Stimulated activated CD4-positive, alpha-beta T cell treated with anti-CD3 and anti-CD28 coated beads, TNF-alpha, amount 100 ng/mL, for 24 hours (primary cell): Measurements from ENCODE around the gene NME4.
"Not testable (repeated sequence)": the region's sequence is repeated elsewhere in the genome, so short reads cannot be mapped to it uniquely, and the experiment has no call there.

Source experiments
- DNase-seq, 3 experiments: peaks; one replicate each; pipeline ENCODE4 v3.0.0-alpha.2; 2020; ENCODE audit warnings: low read depth in 3 of 3

NME4 gene

DNA sequence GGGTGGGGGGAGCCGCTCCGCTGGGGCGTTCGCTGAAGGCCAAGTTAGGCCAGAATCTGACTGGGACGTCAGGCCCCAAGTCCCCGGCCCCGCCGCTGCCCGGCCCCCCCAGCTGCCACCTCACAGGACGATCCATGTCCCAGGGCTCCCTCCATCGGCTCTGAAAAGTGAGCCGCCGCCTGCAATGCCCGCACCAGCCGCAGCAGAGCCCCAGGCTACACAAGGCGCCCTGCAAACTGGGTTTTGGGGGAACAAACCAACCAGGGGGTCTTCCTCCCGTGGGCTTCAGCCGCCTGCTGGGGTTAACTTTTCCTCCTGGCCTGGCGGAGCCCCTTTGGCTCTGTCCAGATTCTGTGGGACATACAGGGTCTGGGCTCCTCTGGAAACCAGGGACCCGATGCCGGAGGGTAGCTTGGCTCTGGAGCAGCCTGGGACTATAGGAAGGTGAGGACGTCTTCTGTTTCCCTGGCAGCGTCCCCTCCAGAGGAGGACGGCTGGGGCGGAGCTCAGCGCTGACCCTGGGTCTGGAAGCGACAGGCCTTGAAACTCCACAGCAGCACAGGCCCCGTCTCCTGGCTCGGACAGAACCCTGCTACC lies 835 bp downstream of the NME4 start:
- DNase-seq = no peak

DNA sequence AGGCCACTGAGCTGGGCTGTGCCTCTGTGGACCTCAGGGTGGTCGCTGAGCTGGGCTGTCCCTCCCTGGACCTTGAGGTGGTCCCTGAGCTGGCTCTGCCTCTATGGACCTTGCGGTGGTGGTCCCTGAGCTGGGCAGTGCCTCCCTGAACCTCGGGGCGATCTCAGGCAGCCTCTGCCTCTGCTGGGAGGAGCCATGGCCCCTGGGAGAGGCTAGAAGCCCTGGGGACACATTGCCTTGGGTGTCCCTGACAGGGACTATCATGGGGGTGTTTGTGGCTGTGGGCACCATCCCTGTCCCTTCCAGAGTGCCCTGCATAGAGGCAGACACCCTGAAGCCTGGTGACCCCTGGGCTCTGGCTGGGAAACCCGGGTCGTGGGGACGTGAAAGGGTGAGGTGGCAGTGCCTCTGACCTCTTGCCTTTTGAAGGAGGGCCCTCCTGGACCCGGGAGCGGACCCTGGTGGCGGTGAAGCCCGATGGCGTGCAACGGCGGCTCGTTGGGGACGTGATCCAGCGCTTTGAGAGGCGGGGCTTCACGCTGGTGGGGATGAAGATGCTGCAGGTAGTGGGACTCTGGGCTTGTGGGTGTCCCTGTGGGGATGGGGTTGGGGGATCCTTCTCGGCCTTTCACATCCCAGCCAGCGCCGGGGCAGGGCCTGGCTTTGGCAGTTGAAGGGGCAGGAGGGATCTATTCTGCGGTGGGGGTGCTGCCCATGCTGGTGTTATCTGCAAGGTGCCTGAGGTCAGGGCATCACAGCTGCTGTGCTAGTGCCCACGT lies 1.8 kb downstream of the NME4 start:
- DNase-seq = no peak

DNA sequence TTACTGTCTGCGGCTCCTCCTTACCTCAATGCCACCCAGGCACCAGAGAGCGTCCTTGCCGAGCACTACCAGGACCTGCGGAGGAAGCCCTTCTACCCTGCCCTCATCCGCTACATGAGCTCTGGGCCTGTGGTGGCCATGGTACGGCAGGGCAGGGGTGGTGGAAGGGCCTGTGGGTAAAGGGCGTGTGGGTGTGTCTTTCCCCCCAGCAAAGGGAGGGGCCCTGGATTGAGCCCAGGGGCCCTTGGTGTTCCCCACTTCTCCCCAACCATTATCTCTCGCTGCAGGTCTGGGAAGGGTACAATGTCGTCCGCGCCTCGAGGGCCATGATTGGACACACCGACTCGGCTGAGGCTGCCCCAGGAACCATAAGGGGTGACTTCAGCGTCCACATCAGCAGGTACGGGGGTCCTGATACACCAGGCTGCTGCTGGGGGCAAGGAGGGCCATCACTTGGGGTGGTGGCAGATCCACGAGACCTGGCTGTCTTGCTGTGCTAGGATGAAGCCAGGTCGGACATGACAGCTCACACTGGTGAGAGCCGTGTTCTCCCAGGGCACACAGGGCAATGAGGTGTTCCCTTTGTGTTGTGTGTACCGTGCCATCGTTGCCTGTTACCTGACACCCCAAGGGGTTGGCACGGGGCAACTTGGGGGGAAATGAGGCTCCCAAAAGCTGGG lies 2.5 kb downstream of the NME4 start:
- DNase-seq = no peak

DNA sequence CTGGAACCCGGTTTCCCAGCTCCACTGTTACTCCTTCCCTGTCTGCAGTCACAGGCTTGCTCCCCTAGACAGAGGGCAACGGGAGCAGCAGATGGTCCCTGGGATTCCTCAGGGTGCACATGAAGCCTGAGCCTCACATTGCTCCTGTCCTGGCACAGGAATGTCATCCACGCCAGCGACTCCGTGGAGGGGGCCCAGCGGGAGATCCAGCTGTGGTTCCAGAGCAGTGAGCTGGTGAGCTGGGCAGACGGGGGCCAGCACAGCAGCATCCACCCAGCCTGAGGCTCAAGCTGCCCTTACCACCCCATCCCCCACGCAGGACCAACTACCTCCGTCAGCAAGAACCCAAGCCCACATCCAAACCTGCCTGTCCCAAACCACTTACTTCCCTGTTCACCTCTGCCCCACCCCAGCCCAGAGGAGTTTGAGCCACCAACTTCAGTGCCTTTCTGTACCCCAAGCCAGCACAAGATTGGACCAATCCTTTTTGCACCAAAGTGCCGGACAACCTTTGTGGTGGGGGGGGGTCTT lies 3.1 kb downstream of the NME4 start:
- no peak for DNase-seq

DNA sequence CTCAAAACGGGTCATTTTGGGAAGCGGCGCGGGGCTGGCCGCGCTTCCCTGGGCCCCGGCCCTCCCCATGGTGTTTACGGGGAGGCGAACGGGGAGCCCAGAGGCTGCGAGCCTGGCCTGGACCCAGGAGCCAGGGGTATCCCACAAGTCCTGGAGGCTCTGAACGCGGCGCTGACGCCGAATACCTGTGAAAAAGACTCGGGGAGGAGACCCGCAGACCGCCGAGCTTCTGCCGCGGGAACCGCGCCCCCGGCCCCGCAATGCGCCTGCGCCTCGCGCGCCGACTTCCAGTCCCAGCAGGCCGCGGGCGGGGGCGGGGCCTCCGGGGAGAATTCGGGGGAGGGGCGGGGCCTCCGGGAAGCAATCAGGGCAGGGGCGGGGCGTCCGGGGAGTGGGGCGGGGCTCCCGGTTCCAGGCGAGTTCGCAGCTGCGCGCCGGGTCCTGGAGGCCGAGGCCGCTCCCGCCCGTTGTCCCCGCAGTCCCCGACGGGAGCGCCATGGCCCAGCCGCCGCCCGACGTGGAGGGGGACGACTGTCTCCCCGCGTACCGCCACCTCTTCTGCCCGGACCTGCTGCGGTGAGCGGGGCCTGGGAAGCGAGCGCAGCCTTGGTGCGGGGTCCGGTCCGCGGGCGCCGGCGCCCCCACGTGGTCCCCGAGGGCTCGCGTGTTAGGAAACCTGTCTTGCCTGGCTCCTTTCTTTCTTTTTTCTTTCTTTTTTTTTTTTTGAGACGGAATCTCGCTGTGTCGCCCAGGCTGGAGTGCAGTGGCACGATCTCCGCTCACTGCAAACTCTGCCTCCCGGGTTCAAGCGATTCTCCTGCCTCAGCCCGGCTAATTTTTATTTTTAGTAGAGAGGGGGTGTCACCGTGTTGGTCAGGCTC lies 4.7 kb downstream of the NME4 start, which contains the start of gene DECR2:
TSS of gene DECR2 (plus strand) at position 418 of the 881 bp plus-strand sequence. CDS start at position 497, 79 bp downstream.
- DNase-seq = peak; percentile 98 to 99 (median 98)

DNA sequence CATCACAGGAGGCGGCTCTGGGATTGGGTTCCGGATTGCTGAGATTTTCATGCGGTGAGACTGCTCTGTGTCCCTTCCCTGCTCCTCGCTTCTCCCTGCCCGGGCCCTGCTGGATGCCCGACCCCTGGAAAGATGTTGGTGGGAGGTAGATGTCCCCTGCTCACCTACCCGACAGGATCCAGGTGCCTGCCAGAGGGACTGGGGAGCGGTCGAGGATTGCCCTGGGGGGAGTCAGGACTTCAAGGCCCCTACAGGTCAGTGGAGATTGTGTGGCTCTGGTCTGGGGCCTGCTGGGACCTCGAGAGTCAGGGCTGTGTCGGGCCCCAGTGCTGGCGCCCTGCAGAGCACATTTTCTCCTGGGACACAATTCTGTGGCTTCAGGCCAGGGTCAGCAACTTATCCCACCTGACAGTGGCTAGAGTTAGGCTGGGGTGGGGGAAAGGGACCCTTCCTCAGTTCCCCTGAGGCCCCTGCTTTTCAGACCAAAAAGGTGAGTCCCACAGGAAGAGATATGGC lies 8.0 kb downstream of the NME4 start:
- DNase-seq = no peak

DNA sequence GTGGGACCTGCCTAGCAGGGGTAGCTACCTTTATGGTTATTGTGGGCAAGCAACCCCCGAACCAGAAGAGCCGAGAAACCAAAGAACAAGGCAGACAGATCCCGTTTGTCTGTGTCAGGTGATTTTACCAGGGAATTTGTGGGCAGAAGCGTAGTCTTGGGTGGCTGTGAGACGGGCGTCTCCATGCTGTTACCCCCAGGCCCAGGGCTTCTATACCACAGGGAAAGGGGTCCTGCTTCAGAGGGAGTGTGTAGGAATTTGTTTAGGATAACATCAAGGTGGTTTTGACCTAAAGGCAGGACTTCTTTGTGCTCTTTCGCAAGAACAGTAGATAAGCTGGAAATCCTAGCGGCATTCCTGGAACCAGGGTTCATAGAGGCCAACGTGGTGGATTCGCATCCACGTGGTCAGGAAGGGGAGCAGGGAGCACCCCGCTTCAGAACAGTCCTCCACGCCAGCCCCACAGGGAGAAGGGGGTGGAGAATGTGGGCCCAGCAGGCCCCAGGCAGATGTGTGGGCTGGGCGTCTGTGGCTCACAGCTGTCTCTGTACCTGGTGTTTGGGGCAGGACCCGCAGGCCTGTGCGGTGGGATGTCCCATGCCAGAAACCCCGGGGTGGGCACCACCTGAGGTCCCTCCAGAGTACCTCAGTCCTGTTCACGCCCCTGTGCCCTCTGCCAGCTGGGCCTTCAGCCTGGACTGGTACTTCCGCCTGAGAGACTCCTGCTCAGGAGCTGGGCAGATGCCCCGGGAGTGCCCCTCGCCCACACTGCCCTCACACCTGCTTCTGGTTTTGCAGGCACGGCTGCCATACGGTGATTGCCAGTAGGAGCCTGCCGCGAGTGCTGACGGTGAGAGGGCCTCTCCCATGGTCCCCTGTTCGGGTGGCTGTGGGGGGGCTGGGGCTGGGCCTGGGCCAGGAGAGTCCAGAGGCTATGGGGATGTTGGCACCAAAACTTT lies 8.8 kb downstream of the NME4 start:
- no peak for DNase-seq

DNA sequence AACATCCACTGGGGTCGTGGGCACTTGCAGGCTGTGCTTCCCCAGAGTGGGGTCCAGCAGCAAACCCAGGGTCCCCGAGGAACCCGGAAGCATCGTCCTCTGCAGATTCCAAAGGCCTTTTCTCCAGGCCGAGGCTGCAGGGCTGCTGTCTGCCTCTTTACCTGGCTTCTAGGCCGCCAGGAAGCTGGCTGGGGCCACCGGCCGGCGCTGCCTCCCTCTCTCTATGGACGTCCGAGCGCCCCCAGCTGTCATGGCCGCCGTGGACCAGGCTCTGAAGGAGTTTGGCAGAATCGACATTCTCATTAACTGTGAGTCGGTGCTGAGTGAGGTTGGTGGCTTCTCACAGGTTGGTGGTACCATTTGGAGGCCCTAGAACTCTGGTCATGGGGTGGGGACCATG lies 10.3 kb downstream of the NME4 start:
- no peak for DNase-seq

DNA sequence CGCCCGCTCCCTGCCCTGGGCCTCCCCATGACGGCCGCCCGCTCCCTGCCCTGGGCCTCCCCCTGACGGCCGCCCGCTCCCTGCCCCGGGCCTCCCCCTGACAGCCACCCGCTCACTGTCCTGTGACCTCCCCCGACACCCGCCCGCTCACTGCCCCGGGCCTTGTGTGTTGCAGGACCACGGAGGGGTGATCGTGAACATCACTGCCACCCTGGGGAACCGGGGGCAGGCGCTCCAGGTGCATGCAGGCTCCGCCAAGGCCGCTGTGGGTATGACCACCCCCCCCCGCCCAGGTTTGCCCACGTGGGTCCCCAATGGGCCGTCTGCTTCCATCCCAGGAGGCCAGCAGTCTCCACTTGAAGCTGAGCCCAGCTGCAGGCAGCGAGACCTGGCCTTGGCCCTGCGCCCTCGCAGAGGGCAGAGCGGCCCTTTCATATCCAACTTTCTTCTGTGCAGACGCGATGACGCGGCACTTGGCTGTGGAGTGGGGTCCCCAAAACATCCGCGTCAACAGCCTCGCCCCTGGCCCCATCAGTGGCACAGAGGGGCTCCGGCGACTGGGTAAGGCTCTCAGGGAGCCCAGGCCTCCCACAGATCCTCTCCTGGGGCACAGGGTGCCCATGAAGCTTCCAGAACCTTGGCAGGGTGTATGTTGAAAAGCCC lies 13.6 kb downstream of the NME4 start:
- DNase-seq = no peak

DNA sequence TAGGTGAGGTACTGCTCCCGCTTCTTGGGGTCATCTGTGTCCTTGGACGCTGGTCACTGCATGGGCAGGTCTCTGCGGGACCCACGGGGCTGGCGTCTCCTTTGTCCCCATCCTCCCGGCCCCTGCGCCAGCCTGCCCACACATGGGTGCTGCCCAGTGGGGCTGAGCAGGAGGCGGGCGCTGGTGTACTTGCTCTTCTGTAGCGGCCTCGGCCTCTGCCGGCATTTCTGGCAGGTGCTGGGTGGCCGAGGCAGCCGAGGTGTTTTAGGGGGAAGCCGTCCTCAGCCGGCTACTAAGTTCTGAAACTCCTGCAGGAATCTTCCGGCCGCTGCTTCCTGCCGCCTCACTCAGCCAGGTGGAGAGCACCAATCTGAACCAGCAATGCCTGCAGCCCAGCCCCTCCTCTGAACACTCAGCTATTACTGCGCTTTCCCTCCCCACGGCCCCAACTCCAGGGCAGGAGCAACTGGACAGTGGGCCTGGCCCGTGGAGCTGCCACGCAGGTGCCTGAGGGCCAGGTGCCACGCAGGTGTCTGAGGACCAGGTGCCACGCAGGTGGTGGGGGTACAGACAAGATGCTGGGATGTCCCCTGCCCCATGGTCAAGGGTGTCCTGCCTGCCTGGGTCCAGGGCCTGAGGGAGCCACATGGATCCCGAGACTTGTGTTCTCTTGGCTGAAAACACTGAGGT lies 14.7 kb downstream of the NME4 start:
- no peak for DNase-seq

DNA sequence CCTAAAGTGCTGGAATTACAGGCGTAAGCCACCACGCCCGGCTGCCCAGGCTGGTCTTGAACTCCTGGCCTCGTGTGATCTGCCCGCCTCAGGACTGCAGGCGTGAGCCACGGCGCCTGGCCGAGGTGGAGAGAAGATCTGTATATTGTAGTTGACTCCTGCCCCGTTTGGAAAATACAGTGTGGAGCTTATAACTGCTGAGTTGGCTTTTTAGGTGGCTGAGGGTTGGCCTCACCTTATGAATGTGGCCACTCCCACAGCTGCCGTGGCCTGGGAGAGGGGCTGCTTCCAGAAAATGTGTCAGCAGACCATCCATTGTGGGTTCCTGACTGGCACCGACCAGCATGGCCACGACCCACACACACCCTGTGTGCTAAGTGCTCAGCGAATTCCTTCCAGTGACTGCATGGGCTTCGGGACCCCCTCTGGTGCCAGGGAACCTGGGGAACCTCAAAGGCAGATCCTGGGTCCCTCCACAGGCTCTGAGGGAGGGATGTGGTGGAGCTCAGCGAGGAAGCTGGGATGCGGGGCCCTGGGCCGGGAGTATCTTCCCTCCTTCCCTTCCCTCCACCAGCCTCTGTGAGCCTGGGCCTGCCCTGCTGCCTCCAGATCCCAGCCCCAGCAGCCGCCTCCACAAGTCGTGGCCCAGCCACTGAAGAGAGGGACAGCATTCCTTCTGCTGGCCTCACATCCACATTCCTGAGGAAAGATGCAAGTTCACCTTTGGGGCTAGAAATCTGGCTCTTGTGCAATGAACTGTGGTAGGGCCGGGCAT lies 17.6 kb downstream of the NME4 start:
- DNase-seq = no peak

DNA sequence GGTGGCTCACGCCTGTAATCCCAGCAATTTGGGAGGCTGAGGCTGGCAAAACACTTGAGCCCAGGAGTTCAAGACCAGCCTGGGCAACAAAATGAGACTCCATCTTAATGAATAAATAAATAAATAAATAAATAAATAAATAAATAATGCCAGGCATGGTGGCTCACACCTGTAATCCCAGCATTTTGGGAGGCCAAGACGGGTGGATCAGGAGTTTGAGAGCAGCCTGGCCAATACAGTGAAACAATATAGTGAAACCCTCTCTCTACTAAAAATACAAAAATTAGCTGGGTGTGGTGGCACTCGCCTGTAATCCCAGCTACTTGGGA lies 18.1 kb downstream of the NME4 start:
- not testable (repeated sequence) for DNase-seq

DNA sequence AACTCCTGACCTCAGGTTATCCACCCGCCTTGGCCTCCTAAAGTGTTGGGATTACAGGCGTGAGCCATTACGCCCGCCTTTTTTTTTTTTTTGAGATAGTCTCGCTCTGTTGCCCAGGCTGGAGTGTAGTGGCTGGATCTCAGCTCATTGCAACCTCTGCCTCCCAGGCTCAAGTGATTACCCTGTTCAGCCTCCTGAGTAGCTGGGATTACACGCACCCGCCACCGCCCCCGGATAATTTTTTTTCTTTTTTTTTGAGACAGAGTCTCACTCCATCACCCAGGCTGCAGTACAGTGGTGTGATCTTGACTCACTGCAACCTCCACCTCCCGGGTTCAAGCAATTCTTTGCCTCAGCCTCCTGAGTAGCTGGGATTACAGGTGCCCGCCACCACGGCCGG lies 25.2 kb downstream of the NME4 start:
- not testable (repeated sequence) for DNase-seq

DNA sequence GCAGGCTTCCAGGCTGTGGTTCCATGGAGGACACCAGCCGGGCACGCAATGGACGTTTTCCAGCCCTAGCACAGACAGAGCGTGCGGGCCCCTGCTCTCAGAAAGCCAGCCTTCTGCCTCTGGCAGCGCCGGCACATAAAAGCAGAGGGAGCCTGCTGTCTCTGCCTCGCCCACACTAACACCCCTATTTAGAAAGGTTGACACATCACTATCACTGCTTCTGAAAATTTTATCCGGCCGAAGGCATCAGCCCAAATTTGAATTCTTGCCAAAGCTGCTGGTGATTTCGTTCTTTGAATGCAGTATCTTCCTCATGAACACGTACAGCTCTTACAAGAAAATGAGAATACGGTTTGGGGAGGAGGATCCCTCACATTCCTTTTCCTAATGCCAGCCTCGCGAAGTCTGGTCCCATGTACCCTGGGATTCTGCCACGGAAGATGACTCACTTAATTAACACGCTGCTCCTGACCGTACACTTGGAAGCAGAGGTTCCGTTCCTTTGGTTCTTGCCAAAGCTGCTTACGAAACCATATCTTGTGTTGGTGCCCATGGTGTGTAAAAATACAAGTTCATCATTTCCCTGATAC lies 27.1 kb downstream of the NME4 start:
- no peak for DNase-seq

DNA sequence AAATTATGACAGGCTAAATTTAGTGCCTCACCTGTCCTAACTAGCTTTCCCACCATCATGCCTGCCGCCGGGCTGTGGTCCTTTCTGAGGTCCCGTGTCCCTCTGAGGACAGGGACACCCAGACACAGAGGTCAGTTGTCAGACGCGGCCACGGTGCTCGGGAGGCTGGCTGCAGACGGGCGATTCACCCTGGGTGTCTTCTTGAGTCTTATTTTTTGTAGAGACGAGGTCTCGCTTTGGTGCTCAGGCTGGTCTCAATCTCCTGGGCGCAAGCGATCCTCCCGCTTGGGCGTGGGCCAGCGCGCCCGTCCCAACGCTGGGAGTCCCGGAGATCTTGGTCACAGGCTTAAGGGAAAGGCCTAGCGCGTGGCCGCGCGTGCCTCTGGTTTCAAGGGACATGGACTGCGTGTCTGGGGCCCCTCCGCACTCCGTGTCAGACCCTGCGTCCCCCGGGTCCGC lies 27.7 kb downstream of the NME4 start:
- DNase-seq = no peak

DNA sequence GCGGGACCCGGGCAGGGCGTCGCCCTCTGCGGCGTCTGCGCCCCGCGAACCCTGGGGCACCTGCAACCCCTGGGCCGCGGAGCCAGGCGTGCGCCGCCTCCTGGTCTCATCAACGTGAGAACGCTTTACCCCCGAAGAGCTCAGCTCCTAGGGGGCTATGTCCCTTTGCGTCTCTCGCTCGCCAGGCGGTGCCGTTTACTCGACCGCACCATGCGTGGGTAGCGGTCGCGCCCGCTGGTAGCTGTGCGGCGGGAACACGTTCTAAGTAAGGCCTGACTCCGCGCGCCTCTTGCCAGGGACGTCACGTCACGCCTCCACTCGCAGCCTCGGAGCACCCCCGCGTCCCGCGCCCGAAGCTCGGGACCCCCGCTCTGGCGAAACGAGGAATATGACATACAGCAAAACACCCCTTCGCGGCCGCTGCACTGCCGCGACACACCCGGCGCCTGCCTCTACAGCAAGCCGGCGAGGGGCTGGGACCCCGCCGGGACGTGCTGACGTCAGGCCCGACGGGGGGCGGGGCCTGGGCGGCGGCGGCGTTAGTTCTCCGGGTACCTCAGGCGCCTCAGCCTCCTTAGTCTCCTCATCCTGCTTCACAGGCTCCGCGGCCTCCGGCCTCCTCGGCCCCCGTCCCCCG lies 28.2 kb downstream of the NME4 start, which contains the start of gene RAB11FIP3:
TSS of gene RAB11FIP3 (plus strand) at position 568 of the 637 bp plus-strand sequence. CDS start 358 bp downstream, outside the sequence.
- DNase-seq = peak; percentile 59 to 86 (median 77)

DNA sequence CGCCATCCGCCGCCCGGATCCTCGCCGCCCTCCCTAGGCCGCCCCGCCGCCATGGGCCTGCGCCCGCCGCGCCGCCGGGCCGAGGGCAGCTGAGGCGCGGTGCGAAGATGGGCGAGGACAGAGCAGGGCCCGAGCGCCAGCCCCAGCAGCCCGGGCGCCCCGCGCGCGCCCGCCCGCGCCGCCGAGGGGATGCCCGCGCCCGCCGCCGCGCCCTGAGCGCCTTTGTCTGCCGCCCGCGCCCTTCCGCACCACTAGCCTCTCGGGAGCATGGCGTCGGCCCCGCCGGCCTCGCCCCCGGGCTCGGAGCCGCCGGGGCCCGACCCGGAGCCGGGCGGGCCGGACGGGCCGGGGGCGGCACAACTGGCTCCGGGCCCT lies 28.7 kb downstream of the NME4 start:
- no peak for DNase-seq
